C4-2B (cell line): Measurements from ENCODE around the gene MAML3.

Experiments
- CTCF ChIP-seq: fragments of 450-650 bp; conservative IDR thresholded peaks from 2 replicates; pipeline ENCODE4 v1.5.1; 2017; ENCODE audit warnings: mild to moderate bottlenecking
- ZFX ChIP-seq: fragments of 450-650 bp; IDR thresholded peaks from 2 replicates; pipeline ENCODE4 v1.6.1; 2017

- TF ChIP-seq CTCF, result no peak
- no peak for TF ChIP-seq ZFX
Measured at GRCh38 chr4:139694522-139695107, 459.4 kb downstream of the MAML3 start.
